ENCODE measurements around the gene BIN2.

BIN2 gene

GRCh38 chr12:51253276-51253675 is 70.7 kb downstream of the BIN2 start:
- no peak for DNase-seq

DNA sequence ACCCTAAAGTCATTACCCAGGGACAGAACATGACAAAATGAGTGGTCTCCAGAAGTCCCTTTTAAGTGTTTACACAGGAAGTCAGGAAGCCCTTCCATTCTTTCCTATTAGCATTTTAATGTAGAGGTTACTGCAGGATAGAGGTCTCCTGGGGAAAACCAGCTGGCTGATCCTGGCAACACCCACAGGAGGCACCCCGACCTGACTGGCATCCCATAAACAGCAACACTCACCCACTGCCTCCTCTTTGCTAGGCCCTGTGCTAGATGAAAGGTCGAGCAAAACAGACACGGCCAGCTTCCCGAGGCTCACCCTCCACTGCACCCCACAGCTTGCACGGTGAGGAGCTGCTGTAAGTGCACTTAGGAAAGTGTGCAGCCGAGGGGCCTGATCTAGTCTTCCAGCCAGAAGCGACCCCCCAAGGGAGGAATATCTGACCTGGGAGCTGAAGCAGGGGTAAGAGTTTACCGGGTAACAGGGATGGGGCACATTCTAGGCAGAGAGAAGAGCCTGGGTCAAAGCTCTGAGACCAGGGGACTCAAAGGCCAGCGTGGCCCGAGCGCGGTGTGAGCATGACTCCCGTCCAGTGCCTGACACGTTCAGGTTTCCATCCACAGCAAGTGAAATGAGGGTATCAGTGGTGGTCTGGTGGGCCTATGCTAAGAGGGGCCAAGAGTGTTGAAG is 76.3 kb downstream of the BIN2 start:
- DNase-seq: no peak

DNA sequence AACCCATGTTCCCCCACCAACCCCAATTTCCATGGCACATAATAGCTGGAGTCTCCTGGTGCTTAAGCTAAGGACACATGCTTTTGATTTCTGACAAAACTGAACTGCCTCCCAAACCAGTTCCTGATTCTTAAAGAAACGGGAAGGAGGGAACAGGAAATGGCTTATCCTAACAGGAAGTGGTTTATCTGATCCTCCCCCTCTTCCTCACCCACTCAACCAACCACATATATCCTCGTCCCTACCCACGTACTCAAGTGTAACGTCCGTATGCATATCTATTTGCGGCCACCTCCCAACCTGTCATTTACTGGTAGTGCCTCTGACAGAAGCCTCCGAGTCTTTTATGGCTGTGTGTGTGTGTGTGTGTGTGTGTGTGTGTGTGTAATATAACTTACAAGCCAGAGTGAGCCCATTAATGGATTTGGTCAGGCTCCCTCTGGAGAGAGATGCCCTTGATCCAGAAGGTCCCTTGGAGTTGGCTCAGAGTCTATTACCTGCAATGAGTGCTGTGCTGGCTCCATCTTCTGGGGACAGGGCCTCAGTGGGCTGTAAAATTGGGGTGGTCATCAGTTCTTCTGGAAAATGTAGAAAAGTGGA is 77.6 kb downstream of the BIN2 start:
- DNase-seq: no peak

GRCh38 chr12:51245476-51246253 is 78.3 kb downstream of the BIN2 start:
- DNase-seq: no peak

DNA sequence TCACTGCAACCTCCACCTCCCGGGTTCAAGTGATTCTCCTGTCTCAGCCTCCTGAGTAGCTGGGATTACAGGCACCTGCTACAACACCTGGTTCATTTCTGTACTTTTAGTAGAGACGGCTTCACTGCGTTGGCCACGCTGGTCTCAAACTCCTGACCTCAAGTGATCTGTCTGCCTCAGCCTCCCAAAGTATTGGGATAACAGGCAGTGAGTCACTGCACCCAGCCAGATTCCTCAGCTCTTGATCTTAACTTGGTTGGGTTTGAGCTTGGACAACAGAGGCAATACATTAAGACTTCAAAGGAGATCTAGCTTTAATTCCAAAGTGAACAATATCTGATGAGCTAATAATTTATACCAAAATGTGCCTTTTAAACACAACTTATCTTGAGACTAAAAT is 79.7 kb downstream of the BIN2 start:
- DNase-seq: no peak

DNA sequence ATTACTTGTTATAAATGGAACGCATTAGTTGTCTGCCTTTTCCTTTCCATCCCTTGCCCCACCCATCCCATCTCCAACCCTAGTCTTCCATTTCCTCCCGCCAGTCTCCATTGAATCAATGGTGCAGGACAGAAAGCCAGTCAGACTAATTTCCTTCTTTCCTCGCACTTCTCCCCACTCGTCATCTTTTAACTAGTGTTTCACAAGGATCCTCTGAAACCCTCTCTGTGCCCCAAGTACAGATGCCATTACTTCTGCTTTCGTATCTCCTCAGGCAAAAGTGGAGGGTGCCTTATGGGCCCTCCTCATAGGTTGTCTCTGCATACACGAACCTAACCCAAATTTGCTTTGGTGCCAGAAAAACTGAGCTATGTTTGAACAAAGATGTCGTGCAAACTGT is 81.1 kb downstream of the BIN2 start:
- no peak for DNase-seq

- no peak for DNase-seq
Measured at GRCh38 chr12:51242120-51242519, 81.9 kb downstream of the BIN2 start.

- no peak for DNase-seq
Measured at GRCh38 chr12:51240971-51241370, 83.0 kb downstream of the BIN2 start.

DNA sequence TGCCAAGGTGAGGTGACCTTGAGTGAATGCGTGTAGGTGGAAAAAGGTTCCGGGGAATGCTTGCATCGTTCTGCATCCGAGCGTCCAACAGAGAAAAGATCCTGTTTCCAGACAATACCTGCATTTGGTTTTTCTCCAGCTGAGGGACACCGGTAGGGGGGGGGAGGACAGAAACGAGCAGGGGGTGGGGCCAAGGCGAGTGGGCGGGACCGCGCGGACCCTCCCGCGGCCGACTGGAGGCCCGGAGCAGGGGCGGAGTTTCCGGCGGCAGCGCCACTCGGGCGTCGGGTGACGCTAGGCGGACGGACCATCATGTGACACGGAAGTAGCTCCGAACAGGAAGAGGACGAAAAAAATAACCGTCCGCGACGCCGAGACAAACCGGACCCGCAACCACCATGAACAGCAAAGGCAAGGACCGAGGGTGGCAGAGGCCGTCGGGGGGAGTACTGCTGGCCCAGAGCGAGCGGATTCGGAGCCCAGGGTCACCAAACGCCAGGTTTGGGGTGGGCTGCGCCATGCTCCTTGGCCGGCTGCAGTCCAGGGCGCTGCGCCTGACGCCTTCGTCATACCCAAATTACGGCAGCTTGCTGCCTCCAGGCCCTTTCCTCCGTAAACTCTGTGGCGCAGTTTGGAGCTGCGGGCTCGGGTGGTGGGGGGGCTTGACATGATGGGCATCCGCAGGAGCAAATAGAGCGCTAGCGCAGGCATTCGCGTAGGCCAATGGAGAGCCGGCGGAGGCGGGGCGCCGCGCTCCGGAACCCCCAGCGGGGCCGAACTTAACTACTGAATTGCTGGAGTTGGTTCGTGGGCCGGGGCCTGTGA is 85.3 kb downstream of the BIN2 start, which contains the start of gene DAZAP2:
Gene DAZAP2 (plus strand): TSS at position 317 of the 825 bp plus-strand sequence. CDS start 82 bp downstream, at position 399.
- DNase-seq: peak; percentile 94

GRCh38 chr12:51238037-51238509 is 85.9 kb downstream of the BIN2 start:
- DNase-seq: no peak

DNA sequence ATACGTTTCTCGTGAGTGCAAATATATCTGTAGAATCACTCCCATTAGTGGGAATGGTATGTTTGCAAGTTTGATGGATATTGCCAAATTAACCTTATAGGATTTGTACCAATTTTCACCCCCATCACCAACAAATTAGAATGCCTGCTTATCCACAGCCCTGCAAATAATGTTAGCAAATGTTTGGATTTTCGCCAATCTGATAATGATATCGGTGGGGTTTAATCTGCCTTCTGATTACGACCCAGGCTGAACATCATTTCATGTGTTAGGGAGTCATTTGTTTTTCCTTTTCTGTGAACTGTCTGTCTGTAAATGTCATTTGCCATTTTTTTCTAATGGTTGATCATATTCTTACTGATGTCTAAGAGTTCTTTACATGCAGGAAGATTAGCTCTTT is 89.4 kb downstream of the BIN2 start:
- no peak for DNase-seq

GRCh38 chr12:51232642-51233041 is 91.3 kb downstream of the BIN2 start:
- no peak for DNase-seq

Data from activated CD8-positive, alpha-beta memory T cell treated with anti-CD3 and anti-CD28 coated beads for 24 hours (primary cell).